Progenitor cell of endocrine pancreas (in vitro differentiated cells): ENCODE results near the gene STK33. TPM values are rescaled to one million over a fixed set of nuclear protein-coding genes. Genes with fewer than 3 reads are reported as not detected.

Experiments
- DNase-seq: peaks from one replicate; pipeline ENCODE4 v3.0.0; 2021; ENCODE audit warnings: low spot score; ENCODE audit not compliant: unreplicated experiment
- H3K27ac Mint-ChIP-seq: 2 replicates; pipeline ENCODE4 v1.8.0; 2021; ENCODE audit warnings: mild to moderate bottlenecking, moderate library complexity, mixed read lengths
- H3K27me3 Mint-ChIP-seq: 2 replicates; pipeline ENCODE4 v1.8.0; 2021; ENCODE audit warnings: mixed read lengths
- H3K36me3 Mint-ChIP-seq: 2 replicates; pipeline ENCODE4 v1.8.0; 2022; ENCODE audit warnings: mixed read lengths; ENCODE audit not compliant: insufficient read depth
- H3K4me1 Mint-ChIP-seq: 2 replicates; pipeline ENCODE4 v1.8.0; 2021; ENCODE audit warnings: low read depth, mixed read lengths
- H3K4me3 Mint-ChIP-seq: 2 replicates; pipeline ENCODE4 v1.8.0; 2021; ENCODE audit warnings: low read depth, mild to moderate bottlenecking, moderate library complexity, mixed read lengths
- H3K9me3 Mint-ChIP-seq: 2 replicates; pipeline ENCODE4 v1.8.0; 2021; ENCODE audit warnings: low read depth, mixed read lengths
- total RNA-seq: library from RNA; stranded (reverse); gene quantifications from 2 replicates; pipeline ENCODE4 v1.2.1, GENCODE V29; 2021
- TF ChIP-seq, protein P1 (sequence below): fragments of 200-600 bp; sonication (generic); IDR thresholded peaks from one replicate; pipeline ENCODE4 v1.5.0; 2021; ENCODE audit warnings: antibody characterized with exemption, mild to moderate bottlenecking; ENCODE audit not compliant: unreplicated experiment

Gene STK33
- total RNA-seq, 1 donor from 2014 or later, result 23.4 TPM

DNA sequence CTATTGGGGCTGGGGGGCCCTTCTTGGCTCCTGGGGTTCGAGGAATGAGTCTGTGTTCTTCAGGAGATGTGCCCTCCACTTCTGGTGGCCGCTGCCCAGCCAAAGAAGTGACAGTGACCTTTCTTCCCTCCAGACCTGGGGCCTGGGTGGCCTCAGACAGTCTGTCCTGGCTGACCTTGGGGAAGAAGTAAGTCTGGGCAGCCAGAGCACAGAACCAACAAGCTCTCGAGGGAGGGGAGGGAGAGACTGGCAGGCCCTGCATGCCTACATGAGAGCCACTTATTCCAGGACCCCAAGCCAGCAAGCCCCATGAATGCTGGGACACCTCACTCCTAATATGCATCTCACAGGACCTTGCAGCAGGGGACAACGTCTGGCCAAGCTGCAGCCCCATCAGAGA is 27.1 kb upstream of the STK33 start:
- Mint-ChIP-seq H3K4me3 (no peak overlapping the region), H3K4me1 (no peaks in the 10 kb centered on the region), H3K36me3 (peaks cover 3% of the 10 kb centered on the region), H3K27me3 (no peaks in the 10 kb centered on the region), H3K9me3 (no peaks in the 10 kb centered on the region), H3K27ac (no peak overlapping the region)
- no peak for DNase-seq
- TF ChIP-seq, protein P1, sequence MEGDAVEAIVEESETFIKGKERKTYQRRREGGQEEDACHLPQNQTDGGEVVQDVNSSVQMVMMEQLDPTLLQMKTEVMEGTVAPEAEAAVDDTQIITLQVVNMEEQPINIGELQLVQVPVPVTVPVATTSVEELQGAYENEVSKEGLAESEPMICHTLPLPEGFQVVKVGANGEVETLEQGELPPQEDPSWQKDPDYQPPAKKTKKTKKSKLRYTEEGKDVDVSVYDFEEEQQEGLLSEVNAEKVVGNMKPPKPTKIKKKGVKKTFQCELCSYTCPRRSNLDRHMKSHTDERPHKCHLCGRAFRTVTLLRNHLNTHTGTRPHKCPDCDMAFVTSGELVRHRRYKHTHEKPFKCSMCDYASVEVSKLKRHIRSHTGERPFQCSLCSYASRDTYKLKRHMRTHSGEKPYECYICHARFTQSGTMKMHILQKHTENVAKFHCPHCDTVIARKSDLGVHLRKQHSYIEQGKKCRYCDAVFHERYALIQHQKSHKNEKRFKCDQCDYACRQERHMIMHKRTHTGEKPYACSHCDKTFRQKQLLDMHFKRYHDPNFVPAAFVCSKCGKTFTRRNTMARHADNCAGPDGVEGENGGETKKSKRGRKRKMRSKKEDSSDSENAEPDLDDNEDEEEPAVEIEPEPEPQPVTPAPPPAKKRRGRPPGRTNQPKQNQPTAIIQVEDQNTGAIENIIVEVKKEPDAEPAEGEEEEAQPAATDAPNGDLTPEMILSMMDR, result no peak

DNA sequence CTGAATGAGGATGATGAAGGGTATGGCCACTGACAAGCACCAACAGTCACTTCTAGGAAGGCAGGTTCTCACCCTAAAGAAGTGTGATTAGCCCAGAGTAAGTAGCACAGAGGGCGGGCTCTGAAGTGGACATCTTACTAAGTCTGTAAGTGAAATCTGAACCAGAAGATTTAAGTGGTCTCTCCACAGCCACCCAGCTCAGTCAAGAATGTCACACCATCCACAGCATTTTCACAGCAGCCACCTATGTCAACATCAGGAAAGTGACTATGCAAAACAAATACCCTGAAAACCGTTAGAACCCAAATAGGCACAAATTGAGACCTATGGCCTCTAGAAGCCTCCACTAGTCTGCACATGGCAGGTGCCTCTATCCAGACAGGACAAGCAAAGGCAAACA is 23.0 kb upstream of the STK33 start:
- no peaks in the 10 kb centered on the region for H3K4me1 Mint-ChIP-seq

DNA sequence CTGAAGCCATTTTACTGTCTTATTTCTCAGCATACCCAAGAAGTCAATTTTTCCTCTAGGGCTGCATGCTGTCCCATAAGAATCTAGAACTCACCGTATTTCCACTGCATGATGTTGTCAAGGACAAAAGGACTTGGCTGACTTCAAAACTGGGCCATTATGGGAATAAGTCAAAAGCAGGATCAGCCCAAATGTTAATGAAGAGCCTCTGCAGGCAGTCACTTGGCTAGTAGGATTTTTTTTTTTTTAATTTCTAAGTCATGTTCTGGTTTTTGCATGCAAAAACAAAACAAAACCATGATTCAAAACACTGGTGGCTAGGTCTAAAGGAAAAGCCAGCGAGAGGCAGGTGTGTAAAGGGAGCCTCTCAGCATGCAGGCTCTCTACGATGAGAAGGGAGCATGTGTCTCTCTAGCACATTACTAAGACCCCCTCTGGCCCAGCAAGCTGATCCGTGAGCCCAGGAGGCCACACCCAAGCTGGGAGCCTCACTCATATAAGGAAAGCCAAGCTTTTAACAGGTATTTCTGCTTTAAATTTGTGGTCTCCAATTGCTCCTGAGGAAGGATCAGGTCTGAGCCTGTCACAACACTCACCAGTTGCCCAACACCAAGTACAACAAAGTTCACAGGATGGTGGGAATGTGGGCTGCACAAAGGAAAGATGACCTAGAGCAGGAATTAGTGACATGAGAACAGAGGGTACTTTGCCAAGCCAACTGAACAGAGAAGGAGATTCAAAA is 21.4 kb upstream of the STK33 start:
- DNase-seq, result no peak
- H3K9me3 Mint-ChIP-seq, result no peaks in the 10 kb centered on the region
- no peaks in the 10 kb centered on the region for H3K4me1 Mint-ChIP-seq
- H3K4me3 Mint-ChIP-seq, result no peak overlapping the region
- H3K27ac Mint-ChIP-seq, result no peak overlapping the region
- TF ChIP-seq, protein P1, result no peak
- H3K27me3 Mint-ChIP-seq, result no peaks in the 10 kb centered on the region
- H3K36me3 Mint-ChIP-seq, result no peaks in the 10 kb centered on the region

More for the DNA sequence above, 23.0 kb upstream of the STK33 start:
- H3K27me3 Mint-ChIP-seq, result no peaks in the 10 kb centered on the region
- no peaks in the 10 kb centered on the region for H3K9me3 Mint-ChIP-seq
- no peak overlapping the region for H3K4me3 Mint-ChIP-seq
- no peak for DNase-seq
- TF ChIP-seq, protein P1, result no peak
- H3K27ac Mint-ChIP-seq, result no peak overlapping the region
- no peaks in the 10 kb centered on the region for H3K36me3 Mint-ChIP-seq

DNA sequence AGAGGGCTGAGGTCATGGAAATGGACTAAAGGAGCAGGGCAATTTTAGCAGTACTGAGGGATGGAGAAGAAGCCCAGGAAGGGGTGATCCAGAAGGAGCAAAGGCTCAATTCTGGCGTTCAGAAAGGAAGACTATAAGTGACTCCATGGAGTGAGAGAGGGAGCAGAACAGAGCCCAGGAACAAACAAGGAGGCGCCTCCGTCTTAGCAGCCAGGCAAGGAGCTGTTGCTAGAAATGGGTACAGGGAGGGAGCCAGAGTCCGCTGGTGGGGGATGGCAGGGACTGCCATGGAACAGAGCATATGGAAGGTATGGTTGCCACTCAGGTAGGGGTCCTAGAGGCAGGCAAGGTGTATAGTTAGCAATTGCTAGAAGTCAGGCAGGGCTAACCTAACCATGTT is 20.5 kb upstream of the STK33 start:
- TF ChIP-seq, protein P1, result no peak
- Mint-ChIP-seq H3K27ac (no peak overlapping the region), H3K36me3 (no peaks in the 10 kb centered on the region), H3K9me3 (no peaks in the 10 kb centered on the region), H3K27me3 (peaks cover 3% of the 10 kb centered on the region), H3K4me1 (no peaks in the 10 kb centered on the region), H3K4me3 (no peak overlapping the region)
- DNase-seq, result no peak

DNA sequence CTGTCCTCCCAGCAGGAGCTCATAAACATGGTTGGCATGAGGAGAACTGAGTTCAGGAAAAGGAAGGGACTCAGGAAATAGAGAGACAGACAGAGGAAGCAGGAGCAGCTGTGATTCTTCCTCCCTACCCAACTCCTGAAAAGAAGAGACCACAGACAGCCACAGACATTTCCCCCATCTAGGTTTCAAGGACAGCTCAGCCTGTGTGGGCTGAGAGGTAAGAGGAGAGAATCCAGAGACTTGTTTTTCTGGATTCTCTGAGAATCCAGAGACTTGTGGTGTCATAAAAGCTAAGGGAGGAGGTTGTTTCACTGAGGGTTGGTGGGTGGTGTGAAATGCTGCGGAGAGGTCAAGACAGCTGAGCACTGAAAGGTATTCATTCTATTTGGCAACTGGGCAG is 19.0 kb upstream of the STK33 start:
- Mint-ChIP-seq H3K4me1 (no peaks in the 10 kb centered on the region), H3K36me3 (no peaks in the 10 kb centered on the region), H3K27me3 (peaks cover 3% of the 10 kb centered on the region), H3K9me3 (no peaks in the 10 kb centered on the region), H3K27ac (no peak overlapping the region), H3K4me3 (no peak overlapping the region)
- no peak for DNase-seq
- TF ChIP-seq, protein P1, result no peak
